ENCODE data around the gene CYP21A2.
"Not testable (repeated sequence)": the region's sequence is repeated elsewhere in the genome, so short reads cannot be mapped to it uniquely, and the experiment has no call there.

CYP21A2 gene

DNA sequence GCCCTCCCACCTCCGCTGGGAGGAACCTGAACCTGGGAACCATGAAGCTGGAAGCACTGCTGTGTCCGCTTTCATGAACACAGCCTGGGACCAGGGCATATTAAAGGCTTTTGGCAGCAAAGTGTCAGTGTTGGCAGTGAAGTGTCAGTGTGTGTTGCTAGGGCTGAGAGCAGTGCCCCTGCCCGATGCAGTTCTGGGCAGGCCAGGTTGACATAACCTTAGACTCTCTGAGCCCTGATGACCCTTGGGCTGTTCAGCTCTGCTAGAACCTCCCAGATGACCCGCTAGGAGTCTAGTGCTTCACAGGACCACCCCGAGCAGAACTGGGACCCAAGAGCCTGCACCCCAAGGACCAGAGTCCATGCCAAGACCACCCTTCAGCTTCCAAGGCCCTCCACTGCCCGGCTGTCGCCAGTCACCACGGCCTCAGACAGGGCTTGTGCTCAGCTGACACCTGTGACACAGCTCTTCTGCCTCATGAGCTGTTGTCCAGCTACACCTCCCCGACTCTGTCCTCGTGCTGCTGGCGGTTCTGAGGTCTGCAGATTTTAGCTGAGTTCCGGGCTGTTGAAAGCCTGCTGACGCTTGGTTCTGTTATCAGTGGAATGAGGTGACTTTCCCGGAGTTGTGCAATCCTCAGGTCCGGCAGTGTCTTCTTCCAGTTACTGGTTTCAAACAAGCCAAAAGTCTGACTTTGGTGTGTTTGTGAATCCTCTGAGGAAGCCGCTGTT lies 2.8 kb upstream of the CYP21A2 start:
- not testable (repeated sequence) for DNase-seq (ENCODE audit: low spot score)

DNA sequence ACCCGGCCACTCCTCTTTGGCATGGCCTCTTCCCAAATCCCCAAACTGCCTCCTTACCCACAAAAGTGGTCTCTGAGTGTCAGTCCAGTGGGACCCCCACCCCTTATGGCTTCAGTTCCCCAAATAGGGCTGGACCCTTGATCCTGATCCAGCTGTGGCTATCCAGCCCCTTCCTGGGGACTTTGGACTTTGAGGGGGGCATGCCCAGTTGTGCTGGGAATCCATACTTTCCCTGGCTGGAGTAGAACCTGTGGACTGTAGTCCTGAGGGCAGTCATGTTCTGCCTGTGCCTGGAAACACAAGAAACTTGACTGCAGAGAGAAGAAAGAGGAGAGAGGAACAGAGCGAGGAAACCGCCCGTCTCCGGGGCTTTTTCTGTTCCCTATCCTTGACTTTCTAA lies 1.1 kb upstream of the CYP21A2 start:
- DNase-seq (ENCODE audit: low spot score): not testable (repeated sequence)

DNA sequence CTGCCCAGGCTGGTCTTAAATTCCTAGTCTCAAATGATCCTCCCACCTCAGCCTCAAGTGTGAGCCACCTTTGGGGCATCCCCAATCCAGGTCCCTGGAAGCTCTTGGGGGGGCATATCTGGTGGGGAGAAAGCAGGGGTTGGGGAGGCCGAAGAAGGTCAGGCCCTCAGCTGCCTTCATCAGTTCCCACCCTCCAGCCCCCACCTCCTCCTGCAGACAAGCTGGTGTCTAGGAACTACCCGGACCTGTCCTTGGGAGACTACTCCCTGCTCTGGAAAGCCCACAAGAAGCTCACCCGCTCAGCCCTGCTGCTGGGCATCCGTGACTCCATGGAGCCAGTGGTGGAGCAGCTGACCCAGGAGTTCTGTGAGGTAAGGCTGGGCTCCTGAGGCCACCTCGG lies 663 bp downstream of the CYP21A2 start:
- not testable (repeated sequence) for DNase-seq (ENCODE audit: low spot score)

DNA sequence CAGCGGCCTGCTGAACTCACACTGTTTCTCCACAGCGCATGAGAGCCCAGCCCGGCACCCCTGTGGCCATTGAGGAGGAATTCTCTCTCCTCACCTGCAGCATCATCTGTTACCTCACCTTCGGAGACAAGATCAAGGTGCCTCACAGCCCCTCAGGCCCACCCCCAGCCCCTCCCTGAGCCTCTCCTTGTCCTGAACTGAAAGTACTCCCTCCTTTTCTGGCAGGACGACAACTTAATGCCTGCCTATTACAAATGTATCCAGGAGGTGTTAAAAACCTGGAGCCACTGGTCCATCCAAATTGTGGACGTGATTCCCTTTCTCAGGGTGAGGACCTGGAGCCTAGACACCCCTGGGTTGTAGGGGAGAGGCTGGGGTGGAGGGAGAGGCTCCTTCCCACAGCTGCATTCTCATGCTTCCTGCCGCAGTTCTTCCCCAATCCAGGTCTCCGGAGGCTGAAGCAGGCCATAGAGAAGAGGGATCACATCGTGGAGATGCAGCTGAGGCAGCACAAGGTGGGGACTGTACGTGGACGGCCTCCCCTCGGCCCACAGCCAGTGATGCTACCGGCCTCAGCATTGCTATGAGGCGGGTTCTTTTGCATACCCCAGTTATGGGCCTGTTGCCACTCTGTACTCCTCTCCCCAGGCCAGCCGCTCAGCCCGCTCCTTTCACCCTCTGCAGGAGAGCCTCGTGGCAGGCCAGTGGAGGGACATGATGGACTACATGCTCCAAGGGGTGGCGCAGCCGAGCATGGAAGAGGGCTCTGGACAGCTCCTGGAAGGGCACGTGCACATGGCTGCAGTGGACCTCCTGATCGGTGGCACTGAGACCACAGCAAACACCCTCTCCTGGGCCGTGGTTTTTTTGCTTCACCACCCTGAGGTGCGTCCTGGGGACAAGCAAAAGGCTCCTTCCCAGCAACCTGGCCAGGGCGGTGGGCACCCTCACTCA lies 1.4 kb downstream of the CYP21A2 start:
- not testable (repeated sequence) for DNase-seq (ENCODE audit: low spot score)

DNA sequence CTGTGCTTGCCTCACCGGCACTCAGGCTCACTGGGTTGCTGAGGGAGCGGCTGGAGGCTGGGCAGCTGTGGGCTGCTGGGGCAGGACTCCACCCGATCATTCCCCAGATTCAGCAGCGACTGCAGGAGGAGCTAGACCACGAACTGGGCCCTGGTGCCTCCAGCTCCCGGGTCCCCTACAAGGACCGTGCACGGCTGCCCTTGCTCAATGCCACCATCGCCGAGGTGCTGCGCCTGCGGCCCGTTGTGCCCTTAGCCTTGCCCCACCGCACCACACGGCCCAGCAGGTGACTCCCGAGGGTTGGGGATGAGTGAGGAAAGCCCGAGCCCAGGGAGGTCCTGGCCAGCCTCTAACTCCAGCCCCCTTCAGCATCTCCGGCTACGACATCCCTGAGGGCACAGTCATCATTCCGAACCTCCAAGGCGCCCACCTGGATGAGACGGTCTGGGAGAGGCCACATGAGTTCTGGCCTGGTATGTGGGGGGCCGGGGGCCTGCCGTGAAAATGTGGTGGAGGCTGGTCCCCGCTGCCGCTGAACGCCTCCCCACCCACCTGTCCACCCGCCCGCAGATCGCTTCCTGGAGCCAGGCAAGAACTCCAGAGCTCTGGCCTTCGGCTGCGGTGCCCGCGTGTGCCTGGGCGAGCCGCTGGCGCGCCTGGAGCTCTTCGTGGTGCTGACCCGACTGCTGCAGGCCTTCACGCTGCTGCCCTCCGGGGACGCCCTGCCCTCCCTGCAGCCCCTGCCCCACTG lies 2.3 kb downstream of the CYP21A2 start:
- not testable (repeated sequence) for DNase-seq (ENCODE audit: low spot score)

DNA sequence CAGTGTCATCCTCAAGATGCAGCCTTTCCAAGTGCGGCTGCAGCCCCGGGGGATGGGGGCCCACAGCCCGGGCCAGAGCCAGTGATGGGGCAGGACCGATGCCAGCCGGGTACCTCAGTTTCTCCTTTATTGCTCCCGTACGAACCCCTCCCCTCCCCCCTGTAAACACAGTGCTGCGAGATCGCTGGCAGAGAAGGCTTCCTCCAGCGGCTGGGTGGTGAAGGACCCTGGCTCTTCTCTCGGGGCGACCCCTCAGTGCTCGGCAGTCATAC lies 2.8 kb downstream of the CYP21A2 start:
- not testable (repeated sequence) for DNase-seq (ENCODE audit: low spot score)

DNA sequence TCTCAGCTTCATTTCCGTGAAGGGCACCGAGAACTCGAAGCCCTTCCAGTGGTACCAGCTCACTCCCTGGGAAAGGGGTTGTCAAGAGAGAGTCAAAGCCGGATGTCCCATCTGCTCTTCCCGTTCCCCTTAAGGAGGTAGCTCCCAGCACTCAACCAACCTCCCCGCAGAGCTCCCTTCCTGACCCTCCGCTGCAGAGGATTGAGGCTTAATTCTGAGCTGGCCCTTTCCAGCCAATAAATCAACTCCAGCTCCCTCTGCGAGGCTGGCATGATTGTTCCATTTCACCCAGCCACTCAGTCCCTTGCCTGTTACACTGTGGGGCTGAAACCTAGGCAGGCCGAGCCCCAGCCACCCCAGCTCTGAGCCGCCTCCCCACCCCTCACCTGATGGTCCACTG lies 3.2 kb downstream of the CYP21A2 start:
- not testable (repeated sequence) for DNase-seq (ENCODE audit: low spot score)

DNA sequence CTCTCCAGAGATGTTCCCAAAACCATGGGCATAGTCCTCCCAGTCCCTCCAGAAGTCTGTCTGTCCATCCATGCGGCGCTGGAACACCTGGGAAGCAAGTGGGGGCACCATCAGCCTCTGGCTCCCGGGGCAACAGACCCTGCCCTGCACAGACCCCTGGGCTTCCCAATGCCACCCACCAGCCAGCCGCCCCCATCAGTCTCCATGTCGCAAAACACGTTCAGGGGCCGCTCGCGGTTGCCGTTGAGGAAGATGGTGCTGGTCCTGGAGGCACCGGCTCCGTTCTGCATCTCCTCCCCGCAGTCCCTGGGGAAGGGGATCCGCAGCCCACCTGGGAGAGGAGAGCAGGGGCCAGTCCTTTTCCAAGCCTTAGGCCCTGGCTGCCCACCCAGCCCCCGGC lies 4.1 kb downstream of the CYP21A2 start:
- not testable (repeated sequence) for DNase-seq (ENCODE audit: low spot score)

DNA sequence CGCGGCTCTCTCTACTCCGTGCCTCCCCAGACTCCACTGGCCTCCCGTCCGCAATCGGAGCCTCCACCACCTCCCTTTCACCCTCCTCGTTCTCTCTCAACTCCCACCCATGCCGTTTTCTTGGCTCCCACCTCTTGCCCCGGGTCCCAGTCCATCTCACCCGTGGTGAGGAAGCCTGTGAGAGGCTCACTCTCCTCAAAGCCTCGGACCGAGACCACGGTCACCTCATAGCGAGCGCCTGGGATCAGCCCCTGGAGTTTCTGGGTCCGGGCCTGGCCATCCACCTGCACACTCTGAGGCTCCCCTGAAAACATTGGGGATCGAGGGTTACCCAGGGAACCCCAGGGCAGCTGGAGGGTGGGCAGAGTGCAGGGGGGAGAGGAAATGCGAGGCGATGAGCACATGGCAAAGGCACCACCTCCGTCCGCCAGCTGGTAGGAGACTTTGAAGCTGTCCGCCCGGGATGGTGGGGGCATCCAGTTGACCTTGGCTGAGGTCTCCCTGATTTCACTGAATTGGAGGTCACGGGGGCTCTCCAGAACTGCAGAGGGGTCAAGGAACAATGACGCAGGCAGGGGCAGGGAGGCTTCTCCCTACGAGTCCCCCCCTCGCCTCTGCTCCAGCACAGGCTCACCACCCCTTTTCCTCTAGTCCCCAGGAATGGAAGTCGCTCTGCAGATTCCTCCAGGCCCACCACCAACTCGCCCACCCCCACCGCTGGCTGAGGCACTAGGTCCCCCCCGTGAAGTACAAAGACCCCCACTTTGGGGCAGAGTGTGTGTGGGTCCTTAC lies 5.6 kb downstream of the CYP21A2 start:
- not testable (repeated sequence) for DNase-seq (ENCODE audit: low spot score)

DNA sequence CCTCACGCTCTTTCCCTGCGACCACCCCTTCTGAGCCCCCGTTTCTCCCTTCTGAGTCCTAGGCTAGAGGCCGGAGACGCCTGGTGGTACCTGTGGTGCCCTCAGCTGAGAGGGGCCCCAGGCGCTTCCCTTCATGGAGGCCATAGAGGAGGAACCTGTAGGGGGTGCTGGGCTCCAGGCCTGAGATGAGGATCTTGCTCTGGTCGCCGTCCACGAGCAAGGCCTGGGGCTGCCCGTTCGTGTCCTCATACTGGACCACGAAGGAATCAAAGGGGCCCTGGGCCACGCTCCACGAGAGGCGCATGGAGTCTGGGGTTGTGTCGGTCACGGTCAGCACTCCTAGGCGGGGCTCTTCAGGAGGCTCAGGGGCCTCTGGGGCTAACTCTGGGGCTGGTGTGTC lies 6.7 kb downstream of the CYP21A2 start:
- DNase-seq (ENCODE audit: low spot score): not testable (repeated sequence)

DNA sequence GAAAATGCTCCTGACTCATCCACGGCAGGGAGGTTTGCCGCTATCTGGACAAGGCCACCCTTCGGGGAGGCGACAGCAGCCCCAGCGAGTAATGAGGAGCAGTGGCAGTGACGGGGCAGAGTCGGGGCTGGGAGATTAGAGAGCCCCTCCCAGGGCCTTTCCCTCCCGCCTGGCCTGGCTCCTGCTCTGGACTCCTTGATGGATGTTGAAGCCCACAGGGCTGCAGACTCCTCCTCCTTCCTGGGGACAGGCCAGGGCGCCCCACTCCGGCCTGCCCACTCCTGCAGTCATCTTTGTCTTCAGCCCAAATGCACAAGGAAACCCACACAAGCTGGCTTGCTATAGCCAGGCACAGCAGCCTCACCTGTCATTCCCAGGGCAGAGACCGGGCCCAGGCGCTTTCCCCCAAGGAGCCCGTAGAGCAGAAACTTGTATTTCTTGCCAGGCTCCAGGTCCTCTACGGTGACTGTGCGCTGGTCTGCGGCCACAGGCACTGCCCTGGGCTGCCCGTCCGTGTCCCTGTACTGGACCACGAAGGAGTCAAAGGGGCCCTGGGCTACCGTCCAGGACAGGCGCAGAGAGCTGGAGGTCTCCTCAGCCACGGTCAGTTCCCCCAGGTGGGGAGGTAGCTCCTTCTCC lies 7.7 kb downstream of the CYP21A2 start:
- DNase-seq (ENCODE audit: low spot score): no peak

DNA sequence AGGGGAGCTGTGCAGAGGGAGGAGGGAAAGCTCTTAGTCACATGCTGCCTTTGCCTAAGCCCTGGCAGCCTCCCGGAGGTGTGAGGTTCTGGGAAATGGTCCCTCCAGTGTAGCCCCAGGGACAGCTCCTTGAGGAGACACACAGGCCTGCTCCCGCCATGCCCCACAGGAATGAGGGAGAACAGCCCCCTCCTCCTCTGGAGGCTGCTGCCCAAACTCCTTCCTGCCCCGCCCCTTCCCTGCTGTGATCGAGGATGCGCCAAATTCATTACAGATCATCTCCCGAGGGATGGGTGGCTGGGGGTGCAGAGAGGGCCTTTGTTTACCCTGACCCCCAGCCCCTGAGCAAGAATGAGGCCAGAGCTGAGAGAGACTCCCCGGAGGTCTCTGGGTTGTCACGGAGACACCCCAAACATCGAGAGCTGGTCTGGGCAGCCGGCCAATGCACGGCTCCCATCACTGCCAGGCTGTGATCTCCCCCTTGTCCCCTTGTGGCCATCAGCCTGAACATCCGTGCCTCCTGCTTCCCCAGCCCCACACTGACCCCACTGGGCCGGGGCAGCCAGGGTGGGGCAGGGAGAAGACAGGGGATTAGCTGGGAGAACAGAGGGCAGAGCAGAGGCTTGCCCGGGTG lies 8.4 kb downstream of the CYP21A2 start:
- peak; percentile 57 for DNase-seq (ENCODE audit: low spot score)

DNA sequence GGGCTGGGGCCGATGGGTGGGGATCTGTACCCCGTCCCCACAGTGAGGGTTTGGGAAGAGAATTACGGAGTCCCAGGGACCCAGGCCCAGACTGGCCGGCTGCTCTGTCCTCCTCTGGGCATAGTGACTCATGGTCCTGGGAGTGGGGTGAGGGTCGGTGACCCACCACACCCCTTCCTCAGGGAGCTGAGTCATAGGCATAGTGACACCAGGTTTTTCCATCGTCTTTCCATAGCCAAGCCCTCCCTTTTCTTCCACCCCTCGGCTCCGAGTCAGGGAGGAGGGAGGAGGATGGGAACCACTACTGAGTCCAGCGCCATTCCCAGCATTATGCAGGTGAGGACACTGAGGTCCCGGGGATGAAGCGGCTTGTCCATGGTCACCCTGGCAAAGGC lies 8.9 kb downstream of the CYP21A2 start:
- DNase-seq (ENCODE audit: low spot score): peak; percentile 83

DNA sequence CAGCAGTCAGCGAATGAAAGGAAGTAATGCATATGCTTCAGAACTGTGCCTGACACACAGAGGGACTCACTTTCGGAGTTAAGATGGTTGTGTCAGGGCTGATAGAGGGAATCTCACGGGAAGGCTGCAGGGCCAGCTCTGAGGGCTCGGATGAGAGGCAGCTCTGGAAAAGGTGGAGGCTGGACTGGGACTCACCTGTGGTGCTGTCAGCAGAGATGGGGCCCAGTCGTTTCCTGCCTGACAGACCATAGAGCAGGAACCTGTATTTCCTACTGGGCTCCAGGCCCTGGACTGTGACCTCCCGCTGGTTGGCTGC lies 9.3 kb downstream of the CYP21A2 start:
- no peak for DNase-seq (ENCODE audit: low spot score)

DNA sequence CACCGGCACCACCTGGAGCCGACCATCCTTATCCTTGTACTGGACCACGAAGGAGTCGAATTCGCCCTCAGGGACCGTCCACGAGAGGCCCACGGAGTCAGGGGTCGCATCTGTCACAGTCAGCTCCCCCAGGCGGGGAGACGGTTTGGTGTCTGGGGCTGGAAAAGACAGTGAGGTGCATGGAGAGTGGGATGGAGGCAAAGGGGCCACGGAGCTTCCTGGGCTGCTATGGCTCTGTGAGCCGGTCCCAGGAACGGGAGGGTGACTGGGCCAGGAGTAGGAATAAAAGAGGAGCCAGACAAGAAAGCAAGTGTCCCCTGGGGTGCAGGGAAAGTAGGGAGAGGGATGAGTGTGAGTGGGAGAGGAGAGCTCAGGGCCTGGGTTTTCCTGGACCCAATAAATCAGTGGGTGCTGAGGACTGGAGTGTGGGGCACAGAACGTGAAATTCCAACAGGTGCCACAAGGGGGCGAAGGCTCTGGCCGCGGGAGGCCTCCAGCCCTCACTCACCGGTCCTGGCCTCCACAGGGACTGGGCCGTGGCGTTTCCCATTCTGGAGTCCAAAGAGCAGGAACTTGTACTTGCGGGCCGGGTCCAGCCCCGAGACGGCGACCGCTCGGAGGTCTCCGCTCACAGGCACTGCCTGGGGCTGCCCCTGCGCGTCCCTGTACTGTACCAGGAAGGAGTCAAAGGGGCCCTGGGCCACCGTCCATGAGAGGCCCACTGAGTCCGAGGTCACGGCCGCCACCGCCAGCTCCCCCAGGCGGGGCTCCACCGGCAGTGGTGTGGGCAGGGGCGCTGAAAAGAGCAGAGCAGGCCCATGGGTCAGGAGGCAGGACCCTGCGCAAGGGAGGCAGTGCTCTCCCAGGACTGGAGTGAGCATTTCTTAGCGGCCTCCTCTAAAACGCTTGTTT lies 9.9 kb downstream of the CYP21A2 start:
- DNase-seq (ENCODE audit: low spot score): peak; percentile 84

DNA sequence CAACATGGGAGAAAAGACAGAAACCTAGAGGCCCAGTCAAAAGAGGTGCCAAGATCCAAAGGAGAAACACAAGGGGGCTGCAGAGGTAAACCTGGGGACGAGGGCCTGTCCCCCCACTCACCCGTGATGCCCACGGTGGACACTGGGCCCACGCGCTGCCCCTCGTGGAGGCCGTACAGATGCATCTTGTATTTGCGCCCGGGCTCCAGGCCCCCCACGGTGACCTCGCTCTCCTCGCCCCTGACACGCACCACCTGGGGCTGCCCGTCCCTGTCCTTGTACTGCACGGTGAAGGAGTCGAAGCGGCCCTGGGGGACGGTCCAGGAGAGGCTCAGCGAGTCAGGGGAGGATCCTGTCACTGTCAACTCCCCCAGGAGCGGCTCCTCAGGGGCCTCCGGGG lies 10.9 kb downstream of the CYP21A2 start:
- DNase-seq (ENCODE audit: low spot score): not testable (repeated sequence)

DNA sequence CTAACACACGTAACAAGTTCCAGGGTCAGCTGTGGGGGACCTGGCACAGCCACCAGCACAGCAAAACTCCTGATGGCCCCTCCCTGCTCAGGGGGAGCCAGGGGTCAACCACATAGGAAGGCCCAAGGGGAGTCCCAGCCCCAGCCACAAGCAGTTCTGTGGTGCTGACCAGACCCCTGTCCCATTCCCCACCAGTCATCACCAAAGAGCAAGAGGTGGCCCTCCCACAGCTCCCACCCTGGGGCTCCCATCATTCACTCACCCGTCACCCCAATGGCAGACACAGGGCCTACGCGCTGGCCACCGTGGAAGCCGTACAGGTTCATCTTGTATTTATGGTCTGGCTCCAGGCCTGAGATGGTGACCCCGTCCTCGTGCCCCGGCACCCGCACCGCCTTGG lies 11.5 kb downstream of the CYP21A2 start:
- not testable (repeated sequence) for DNase-seq (ENCODE audit: low spot score)

DNA sequence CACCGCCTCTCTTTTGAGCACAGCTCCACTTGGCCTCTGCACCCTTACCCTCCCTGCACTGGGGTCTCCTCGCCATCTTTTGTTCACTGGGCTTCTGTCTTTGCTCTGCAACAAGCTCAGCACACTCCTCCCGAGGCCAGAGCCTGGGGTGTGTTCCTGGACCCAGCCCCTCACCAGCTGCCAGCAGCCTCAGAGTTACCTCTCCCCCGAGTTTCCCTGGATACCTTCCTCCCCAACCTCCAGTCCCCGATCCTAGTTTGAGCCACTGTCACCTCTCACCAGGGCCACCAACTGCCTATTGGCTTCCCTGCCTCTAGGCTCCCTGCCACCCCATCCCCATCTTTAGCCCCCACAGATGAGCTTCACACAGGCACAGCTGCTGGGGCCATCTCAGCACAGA lies 12.3 kb downstream of the CYP21A2 start:
- no peak for DNase-seq (ENCODE audit: low spot score)

DNA sequence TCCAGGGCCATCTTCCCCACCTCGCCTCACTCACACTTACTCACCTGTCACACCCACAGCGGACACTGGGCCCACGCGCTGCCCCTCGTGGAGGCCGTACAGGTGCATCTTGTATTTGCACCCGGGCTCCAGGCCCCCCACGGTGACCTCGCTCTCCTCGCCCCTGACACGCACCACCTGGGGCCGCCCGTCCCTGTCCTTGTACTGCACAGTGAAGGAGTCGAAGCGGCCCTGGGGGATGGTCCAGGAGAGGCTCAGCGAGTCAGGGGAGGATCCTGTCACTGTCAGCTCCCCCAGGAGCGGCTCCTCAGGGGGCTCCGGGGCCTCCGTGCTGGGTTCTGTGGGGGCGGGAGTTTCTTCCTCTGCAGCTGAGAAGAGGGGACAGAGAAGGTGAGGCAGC lies 14.4 kb downstream of the CYP21A2 start:
- not testable (repeated sequence) for DNase-seq (ENCODE audit: low spot score)

DNA sequence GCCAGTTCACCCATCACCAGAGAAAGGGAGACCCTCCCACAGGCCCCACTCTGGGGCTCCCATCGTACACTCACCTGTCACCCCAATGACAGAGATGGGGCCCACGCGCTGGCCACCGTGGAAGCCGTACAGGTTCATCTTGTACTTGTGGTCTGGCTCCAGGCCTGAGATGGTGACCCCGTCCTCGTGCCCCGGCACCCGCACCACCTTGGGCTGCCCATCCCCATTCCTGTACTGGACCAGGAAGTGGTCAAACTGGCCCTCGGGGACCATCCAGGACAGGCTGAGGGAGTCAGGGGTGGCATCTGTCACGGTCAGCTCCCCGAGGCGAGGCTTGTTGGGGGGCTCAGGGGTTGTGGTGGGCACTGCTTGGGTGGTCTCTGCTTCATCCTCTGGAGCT lies 15.1 kb downstream of the CYP21A2 start:
- not testable (repeated sequence) for DNase-seq (ENCODE audit: low spot score)
